NCI-H1417 (cell line): ENCODE results near the gene IL17F.

Source experiments
- DNase-seq, 3 experiments: peaks; one replicate each; lab custom pipeline; 2025; lab: John Stamatoyannopoulos, UW

IL17F gene

DNA sequence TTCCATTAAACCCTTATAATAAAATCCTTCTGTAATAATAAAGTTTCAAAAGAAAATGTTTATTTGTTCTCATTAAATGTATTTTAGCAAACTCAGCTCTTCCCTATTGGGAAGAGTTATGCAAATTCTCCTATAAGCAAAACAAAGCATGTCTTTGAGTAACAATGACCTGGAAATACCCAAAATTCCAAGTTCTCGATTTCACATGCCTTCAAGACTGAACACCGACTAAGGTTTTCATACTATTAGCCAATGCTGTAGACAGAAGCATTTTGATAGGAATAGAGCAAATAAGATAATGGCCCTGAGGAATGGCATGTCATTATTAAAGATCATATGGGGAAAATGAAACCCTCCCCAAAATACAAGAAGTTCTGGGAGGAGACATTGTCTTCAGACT, 54.3 kb downstream of the IL17F start:
- no peak for DNase-seq

DNA sequence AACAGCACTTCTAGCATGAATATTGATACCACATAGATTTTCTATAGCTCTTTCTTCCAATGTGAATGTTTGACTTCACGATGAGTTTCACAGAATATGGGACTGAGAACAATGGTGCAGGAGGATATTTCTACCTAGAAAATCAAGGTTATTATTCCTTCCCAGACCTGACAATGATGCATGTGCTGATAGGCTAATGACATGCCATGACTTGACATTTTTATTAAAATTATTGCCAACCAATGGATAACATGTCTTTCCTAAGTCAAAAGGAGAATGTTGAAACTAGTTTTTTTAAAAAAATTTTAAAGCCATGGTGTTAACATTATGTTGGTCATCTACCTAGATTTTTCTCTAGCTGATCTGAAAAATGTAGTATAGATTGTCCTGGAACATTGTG, 57.2 kb downstream of the IL17F start:
- no peak for DNase-seq
